Kidney glomerular epithelial cell (primary cell): ENCODE measurements around the gene CCL23.

Experiments
- DNase-seq: peaks from one replicate; lab custom pipeline; 2025; lab: John Stamatoyannopoulos, UW

The CCL23 gene

GRCh38 chr17:35969558-35970380 lies 48.0 kb downstream of the CCL23 start:
- peak; percentile 56 for DNase-seq

DNA sequence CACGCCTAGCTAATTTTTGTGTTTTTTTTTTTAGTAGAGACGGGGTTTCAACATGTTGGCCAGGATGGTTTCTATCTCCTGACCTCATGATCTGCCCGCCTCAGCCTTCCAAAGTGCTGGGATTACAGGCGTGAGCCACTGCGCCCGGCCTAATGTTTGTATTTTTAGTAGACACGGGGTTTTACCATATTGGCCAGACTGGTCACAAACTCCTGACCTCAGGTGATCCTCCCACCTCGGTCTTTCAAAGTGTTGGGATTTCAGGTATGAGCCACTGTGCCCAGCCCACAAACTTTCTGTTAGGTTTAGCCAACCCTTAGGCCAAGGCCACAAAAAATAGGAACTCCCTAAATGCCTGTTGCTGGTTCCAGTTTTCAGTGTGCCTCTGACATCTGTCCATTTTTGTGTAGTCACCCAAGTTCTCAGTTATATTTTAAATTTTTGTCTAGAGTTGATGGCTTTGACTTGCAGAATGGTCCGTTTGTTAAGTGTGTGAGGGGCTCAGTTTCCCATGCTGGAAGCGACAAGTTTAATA lies 49.2 kb downstream of the CCL23 start:
- DNase-seq = no peak

GRCh38 chr17:35965272-35965671 lies 52.5 kb downstream of the CCL23 start:
- DNase-seq = no peak

DNA sequence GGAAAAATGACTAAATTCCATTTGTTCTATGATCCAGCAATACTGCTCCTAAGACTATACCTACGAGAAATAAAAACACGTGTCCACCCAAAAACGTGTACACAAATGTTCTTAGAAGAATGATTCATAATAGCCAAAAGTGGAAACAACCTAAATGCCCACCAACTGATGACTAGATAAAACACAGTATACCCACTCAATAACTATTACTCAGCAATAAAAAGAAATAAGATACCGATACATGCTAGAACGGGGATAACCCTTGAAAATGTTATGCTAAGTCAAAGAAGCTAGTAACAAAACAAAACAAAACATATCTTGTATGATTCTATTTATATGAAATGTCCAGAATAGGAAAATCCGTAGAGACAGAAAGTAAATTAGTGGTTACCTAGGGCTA lies 54.1 kb downstream of the CCL23 start:
- DNase-seq = no peak
